ENCODE measurements around the gene PAN2.
"Not testable (repeated sequence)": the region's sequence is repeated elsewhere in the genome, so short reads cannot be mapped to it uniquely, and the experiment has no call there.

PAN2 gene

GRCh38 chr12:56342290-56342689 is 8.5 kb upstream of the PAN2 start:
- not testable (repeated sequence) for DNase-seq (ENCODE audit: low read depth in 2 of 3, low spot score in 2 of 3)

DNA sequence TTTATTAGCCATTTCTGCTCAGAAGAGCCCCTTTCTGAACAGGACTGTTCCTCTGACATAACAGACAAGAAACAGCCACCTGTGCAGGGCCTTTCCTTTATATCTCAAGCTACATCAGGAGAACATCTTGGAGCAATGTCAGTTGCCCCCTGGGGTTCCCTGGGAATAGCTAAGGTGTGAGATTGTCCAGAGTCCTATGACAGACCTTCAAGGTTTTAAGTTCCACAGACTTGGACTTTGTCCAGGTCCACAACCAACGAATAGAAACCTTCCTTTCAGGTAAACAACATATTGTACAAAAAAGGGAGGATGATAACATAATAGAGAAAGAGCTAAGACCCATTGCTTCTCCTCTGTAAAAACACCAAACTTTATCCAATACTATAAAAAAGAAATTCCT is 7.8 kb upstream of the PAN2 start:
- DNase-seq (ENCODE audit: low read depth in 2 of 3, low spot score in 2 of 3) = no peak

GRCh38 chr12:56339158-56339422 is 5.3 kb upstream of the PAN2 start:
- DNase-seq (ENCODE audit: low read depth in 2 of 3, low spot score in 2 of 3) = no peak

DNA sequence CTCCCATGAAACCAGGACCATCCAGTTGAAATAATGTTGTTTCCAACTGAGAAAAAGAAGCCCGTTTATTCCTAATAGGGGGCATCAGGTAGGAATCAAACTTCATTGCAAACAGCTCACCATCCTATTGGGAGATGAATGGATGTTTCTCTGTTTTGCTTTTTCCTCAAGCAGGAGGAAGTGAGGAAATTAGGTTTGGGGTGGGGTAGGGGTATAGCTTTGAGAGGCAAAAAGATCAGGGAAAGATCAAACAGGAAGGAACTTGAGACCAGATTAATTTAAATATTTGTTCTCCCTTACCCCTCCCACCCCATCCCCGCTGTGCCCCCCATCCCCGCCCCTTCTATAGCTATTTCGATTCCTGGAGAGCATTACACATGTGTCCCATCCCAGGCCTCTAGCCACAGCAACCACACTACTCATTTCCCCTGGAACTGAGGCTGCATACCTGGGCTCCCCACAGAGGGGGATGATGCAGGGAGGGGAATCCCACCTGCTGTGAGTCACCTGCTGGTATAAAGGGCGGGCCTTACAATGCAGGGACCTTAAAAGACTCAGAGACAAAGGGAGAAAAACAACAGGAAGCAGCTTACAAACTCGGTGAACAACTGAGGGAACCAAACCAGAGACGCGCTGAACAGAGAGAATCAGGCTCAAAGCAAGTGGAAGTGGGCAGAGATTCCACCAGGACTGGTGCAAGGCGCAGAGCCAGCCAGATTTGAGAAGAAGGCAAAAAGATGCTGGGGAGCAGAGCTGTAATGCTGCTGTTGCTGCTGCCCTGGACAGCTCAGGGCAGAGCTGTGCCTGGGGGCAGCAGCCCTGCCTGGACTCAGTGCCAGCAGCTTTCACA is 4.7 kb upstream of the PAN2 start, which contains the start of gene IL23A:
TSS of gene IL23A (plus strand) at position 577 of the 850 bp plus-strand sequence. CDS start at position 738, 161 bp downstream.
- peak; percentile 36 to 71 (median 69) for DNase-seq (ENCODE audit: low read depth in 2 of 3, low spot score in 2 of 3)

DNA sequence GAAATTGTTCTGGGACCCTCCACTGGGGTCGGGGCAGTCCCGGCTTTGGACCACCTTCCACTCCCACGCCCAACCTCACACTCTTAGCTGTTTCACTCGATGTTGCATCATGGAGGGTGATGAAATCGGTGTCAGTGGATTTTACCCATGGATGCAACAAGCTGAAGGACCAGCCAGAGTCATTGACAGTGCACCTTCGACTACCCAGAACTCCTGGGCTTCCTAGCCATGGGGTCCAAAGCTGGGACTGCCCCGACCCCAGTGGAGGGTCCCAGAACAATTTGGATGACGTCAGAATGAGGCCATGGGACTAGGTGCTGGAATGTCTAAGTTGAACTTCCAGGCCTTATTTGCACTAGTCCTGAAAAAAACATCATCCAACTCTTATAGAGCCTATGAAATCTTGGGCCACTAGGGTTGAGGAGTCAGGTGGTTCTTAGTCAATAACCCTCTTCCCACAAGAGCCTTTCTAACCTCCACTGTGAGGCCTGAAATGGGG is 4.0 kb upstream of the PAN2 start:
- no peak for DNase-seq (ENCODE audit: low read depth in 2 of 3, low spot score in 2 of 3)

- no peak for DNase-seq (ENCODE audit: low read depth in 2 of 3, low spot score in 2 of 3)
Measured at GRCh38 chr12:56336361-56337167, 2.8 kb upstream of the PAN2 start.

DNA sequence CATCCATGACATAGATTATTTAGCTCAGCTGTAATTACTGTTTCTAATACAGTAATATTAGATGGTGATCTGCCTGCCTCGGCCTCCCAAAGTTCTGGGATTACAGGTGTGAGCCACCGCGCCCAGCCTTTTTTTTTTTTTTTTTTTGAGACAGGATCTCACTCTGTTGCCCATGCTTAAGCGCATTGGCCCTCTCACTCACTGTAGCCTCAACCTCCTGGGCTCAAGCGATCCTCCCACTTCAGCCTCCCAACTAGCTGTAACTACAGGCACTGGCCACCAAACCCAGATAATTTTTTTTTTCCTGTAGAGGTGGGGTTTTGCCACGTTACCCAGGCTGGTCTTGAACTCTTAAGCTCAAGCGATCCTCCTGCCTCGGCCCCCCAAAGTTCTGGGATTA is 1.7 kb upstream of the PAN2 start:
- not testable (repeated sequence) for DNase-seq (ENCODE audit: low read depth in 2 of 3, low spot score in 2 of 3)

DNA sequence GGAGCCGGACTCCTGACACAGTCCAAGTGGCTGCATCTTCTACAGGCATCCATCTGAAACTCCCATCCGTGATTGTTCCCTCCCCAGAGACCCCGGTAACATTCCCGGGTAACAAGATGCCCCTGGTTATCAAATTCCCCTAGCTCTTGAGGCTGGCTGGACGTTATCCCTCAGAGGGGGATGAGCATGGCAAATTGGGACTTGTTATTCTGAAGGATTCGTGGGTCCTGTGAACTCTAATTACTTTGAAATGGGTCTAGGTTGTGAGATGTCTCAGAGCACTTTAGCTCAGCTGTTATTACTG is 642 bp upstream of the PAN2 start:
- DNase-seq (ENCODE audit: low read depth in 2 of 3, low spot score in 2 of 3) = no peak

DNA sequence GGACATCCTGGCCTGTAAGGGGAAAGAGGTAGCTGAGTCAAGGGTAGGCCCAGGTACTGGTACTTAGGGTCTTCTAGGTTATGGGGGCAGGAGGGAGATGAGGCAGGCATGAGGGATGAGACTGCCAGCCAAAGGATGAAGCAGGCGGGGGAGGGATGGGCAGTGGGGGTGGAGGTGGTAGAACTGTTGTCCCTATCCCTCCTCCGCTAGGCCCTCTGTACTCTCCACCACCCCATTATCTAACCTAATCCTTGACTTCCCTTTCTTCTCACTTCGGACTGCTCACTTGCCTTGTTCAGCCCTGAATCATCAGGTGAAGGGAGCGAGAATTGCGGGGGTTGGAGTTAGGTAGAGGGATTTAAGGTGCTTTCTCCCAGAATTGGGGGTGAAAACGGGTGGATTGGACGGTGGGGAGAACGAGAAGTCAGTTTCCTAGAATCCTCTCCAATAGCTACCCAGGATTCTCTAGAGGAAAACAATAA is 562 bp downstream of the PAN2 start:
- no peak for DNase-seq (ENCODE audit: low read depth in 2 of 3, low spot score in 2 of 3)

GRCh38 chr12:56332512-56333196 is 1.1 kb downstream of the PAN2 start:
- no peak for DNase-seq (ENCODE audit: low read depth in 2 of 3, low spot score in 2 of 3)

DNA sequence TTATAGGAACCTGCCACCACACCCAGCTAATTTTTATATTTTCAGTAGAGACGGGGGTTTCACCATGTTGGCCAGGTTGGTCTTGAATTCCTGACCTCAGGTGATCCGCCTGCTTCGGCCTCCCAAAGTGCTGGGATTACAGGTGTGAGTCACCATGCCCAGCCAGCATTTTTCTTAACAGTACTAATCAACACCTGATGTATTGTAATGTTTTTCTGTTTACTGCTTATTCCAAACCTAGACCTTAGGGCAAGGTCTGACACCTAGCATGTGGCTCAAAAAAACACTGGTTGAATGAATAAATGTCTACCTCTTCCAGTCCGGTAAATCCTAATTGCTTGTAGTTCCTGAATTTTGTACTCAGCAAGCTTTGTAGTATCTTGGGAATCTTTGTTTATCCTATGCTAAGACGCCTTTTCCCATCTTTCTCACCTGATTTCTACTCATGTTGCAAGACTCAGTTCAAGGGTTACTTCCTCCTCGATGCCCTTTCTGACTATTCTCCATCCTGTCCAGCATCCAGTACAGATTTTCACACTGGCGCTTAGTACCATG is 2.8 kb downstream of the PAN2 start:
- DNase-seq (ENCODE audit: low read depth in 2 of 3, low spot score in 2 of 3) = no peak

GRCh38 chr12:56326533-56326932 is 7.3 kb downstream of the PAN2 start:
- DNase-seq (ENCODE audit: low read depth in 2 of 3, low spot score in 2 of 3) = no peak

GRCh38 chr12:56326126-56326525 is 7.7 kb downstream of the PAN2 start:
- no peak for DNase-seq (ENCODE audit: low read depth in 2 of 3, low spot score in 2 of 3)

DNA sequence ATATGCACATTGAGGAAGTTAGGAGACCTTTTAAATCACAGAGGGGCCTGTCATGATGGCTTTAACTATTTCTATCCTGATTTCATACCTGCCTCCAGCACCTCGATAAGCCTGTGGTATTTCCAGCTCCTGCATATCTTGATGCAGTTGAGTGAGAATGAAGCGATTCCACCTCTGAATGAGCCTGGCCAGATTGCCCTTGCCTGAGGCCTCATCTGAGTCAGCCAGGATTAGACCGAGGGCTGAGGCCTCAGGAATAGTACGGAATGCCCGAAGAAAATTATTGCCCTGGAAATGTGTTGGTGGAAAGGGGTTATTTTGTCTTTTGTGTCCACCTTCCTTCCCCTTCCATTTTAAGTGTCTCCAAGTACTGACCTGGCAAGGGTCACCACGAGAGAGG is 9.6 kb downstream of the PAN2 start:
- DNase-seq (ENCODE audit: low read depth in 2 of 3, low spot score in 2 of 3) = no peak

GRCh38 chr12:56321610-56322009 is 12.2 kb downstream of the PAN2 start:
- DNase-seq (ENCODE audit: low read depth in 2 of 3, low spot score in 2 of 3) = not testable (repeated sequence)

DNA sequence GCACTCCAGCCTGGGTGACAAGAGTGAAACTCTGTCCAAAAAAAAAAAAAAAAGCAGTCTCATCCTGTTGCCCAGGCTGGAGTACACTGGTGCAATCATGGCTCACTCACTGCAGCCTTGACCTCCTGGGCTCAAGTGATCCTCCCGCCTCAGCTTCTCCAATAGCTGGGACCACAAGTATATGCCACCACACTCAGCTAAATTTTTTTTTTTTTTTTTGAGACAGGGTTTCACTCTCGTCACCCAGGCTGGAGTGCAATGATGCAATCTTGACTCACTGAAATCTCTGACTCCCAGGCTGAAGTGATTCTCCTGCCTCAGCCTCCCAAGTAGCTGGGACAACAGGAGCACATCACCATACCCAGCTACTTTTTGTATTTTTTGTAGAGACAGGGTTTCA is 12.8 kb downstream of the PAN2 start:
- no peak for DNase-seq (ENCODE audit: low read depth in 2 of 3, low spot score in 2 of 3)

- no peak for DNase-seq (ENCODE audit: low read depth in 2 of 3, low spot score in 2 of 3)
Measured at GRCh38 chr12:56317675-56318074, 16.1 kb downstream of the PAN2 start.

DNA sequence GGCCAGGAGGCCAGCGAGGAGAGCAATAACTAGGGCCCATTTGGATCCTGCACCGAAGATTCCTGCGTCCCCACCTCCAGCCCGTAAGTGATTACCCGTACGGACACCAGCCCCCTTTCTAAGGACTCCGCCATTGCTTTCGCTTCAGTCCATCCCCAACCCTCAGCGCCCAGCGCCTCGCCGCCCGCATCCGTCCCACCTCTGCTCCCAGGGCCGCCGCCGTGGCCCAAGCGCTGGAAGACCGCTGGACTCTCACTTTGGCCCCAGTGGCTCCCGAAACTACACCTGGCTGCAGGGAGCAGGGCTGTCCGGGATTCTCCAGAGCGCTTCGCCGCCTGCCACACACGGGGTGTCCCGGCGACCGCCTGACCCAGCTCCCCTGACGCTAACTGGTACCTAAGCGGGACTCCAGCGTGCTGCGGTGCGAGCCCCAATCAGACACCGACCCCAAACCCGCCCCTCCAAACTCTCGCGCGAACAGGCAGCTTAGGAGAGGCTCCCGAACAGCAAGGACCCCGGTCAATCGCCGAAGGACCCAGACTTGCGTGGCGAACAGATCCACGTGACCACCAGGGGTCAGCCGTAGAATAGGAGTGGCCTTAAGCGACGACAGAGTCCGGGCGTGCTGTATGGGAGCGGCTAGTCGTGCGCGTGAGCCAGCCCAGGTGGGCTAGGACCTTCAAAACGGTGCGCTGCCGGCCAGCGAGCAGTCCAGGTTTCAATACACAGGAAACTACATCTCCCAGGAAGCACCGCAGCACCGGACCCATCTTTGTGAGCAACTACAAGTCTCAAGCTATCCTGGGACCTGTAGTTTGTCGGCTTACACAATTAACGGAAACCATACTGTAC is 18.0 kb downstream of the PAN2 start, which contains the start of gene CNPY2:
TSS of gene CNPY2 (minus strand) at position 367 of the 852 bp plus-strand sequence. CDS start 771 bp downstream, outside the sequence.
- DNase-seq (ENCODE audit: low read depth in 2 of 3, low spot score in 2 of 3) = peak; percentile 91 to 94 (median 92)

DNA sequence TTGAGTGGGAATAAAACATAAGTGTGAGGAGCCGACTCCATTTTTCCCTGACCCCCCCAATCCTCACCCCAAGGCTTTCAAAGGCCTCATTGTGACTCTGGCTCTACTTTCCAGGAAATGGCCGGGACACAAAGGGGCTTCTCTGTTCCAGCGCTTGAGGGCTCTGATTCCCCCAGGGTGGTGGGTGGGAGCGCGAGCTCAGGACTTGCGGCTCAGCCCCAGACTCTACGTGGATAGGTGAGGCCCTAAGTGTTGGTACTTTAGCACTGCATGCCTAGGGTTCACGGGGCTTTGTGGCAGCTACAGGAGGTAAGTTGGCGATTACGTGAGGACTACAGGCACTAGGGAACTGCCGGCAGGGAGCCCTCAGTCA is 18.6 kb downstream of the PAN2 start:
- DNase-seq (ENCODE audit: low read depth in 2 of 3, low spot score in 2 of 3) = no peak

GRCh38 chr12:56311003-56311402 is 22.8 kb downstream of the PAN2 start:
- no peak for DNase-seq (ENCODE audit: low read depth in 2 of 3, low spot score in 2 of 3)
